GM04503 (cell line): Measurements from ENCODE around the gene AIF1.

Experiments used
- DNase-seq: peaks from one replicate; pipeline ENCODE4 v3.0.0-alpha.2; 2012; ENCODE audit warnings: low read depth

Gene AIF1

GRCh38 chr6:31642798-31643570, 27.9 kb downstream of the AIF1 start:
- DNase-seq: no peak

- DNase-seq: no peak
Observed at GRCh38 chr6:31643818-31644454, 28.9 kb downstream of the AIF1 start.

GRCh38 chr6:31645325-31645724, 30.3 kb downstream of the AIF1 start:
- DNase-seq: no peak

- DNase-seq: no peak
Observed at GRCh38 chr6:31651602-31652191, 36.7 kb downstream of the AIF1 start.

- no peak for DNase-seq
Observed at GRCh38 chr6:31652925-31653724, 38.1 kb downstream of the AIF1 start.

- no peak for DNase-seq
Observed at GRCh38 chr6:31654574-31655348, 39.7 kb downstream of the AIF1 start.

- no peak for DNase-seq
Observed at GRCh38 chr6:31655349-31656237, 40.6 kb downstream of the AIF1 start, which contains the start of gene APOM. TSS of gene APOM (plus strand) at chr6:31655894. CDS start at chr6:31655967, 73 bp downstream.

GRCh38 chr6:31657406-31658157, 42.5 kb downstream of the AIF1 start:
- no peak for DNase-seq

GRCh38 chr6:31658158-31658688, 43.2 kb downstream of the AIF1 start:
- DNase-seq: no peak

- no peak for DNase-seq
Observed at GRCh38 chr6:31658983-31659648, 44.1 kb downstream of the AIF1 start.

- no peak for DNase-seq
Observed at GRCh38 chr6:31659649-31660380, 44.8 kb downstream of the AIF1 start.

GRCh38 chr6:31660381-31661261, 45.6 kb downstream of the AIF1 start, which contains the start of gene C6orf47:
TSS of gene C6orf47 (minus strand) at chr6:31660778. CDS start at chr6:31659947, 831 bp downstream.
- no peak for DNase-seq

- DNase-seq: no peak
Observed at GRCh38 chr6:31661262-31662123, 46.5 kb downstream of the AIF1 start.

- DNase-seq: no peak
Observed at GRCh38 chr6:31662124-31662723, 47.2 kb downstream of the AIF1 start.

- DNase-seq: no peak
Observed at GRCh38 chr6:31663126-31663960, 48.3 kb downstream of the AIF1 start.
